Stimulated activated CD8-positive, alpha-beta memory T cell treated with anti-CD3 and anti-CD28 coated beads, Interleukin-12 subunit alpha, Interleukin-12 subunit beta, amount 100 ng/mL, for 4 hours (primary cell): ENCODE results near the gene RBP5.

Experiments
- DNase-seq: peaks from one replicate; pipeline ENCODE4 v3.0.0-alpha.2; 2020; ENCODE audit warnings: low read depth

RBP5 gene

DNA sequence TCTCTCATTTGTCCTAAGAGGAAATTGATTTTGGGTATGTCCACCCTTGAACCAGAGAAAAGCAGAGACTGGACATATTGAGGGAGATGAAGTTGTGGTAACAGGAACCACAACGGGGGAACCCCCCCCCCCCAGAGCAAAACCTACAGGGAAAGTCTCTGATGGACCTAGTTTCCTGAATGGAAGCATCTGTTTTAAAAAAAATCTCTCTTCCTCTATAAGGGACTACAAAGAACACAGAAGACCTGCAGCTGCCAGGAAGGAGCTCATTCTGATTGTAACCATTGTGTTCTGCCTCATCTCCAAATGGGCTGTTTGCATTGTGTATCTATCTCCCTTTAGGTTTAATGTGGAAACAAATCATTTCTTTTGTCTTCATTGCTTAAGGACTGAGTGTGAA is 54.7 kb downstream of the RBP5 start:
- no peak for DNase-seq
